ENCODE data around the gene CDC14B.

The CDC14B gene

GRCh38 chr9:96480736-96481135 lies 138.9 kb downstream of the CDC14B start:
- no peak for DNase-seq

GRCh38 chr9:96478829-96479371 lies 140.7 kb downstream of the CDC14B start:
- no peak for DNase-seq

GRCh38 chr9:96476591-96476990 lies 143.1 kb downstream of the CDC14B start:
- DNase-seq, result no peak

- DNase-seq, result no peak
Observed at GRCh38 chr9:96476013-96476412, 143.6 kb downstream of the CDC14B start.

- DNase-seq, result no peak
Observed at GRCh38 chr9:96467784-96468183, 151.9 kb downstream of the CDC14B start.

- no peak for DNase-seq
Observed at GRCh38 chr9:96464426-96464825, 155.2 kb downstream of the CDC14B start.

GRCh38 chr9:96462541-96462940 lies 157.1 kb downstream of the CDC14B start:
- no peak for DNase-seq

- no peak for DNase-seq
Observed at GRCh38 chr9:96461336-96461735, 158.3 kb downstream of the CDC14B start.

GRCh38 chr9:96460882-96461281 lies 158.8 kb downstream of the CDC14B start:
- no peak for DNase-seq

- no peak for DNase-seq
Observed at GRCh38 chr9:96460470-96460869, 159.2 kb downstream of the CDC14B start.

GRCh38 chr9:96459268-96460007 lies 160.2 kb downstream of the CDC14B start:
- no peak for DNase-seq

- DNase-seq, result no peak
Observed at GRCh38 chr9:96458226-96458625, 161.4 kb downstream of the CDC14B start.

- no peak for DNase-seq
Observed at GRCh38 chr9:96457266-96457665, 162.4 kb downstream of the CDC14B start.

- DNase-seq, result peak; percentile 41
Observed at GRCh38 chr9:96453625-96454024, 166.0 kb downstream of the CDC14B start.

- peak; percentile 38 for DNase-seq
Observed at GRCh38 chr9:96450613-96451528, 168.8 kb downstream of the CDC14B start.

Data from femur (tissue), 1 donor.